Effector memory CD4-positive, alpha-beta T cell (primary cell): ENCODE results near the gene PLGRKT.
"Not testable (repeated sequence)": the region's sequence is repeated elsewhere in the genome, so short reads cannot be mapped to it uniquely, and the experiment has no call there.

ENCODE experiments used
- DNase-seq, 3 donors: peaks; one replicate each; pipeline ENCODE4 v3.0.0-alpha.2; 2020
- H3K27ac ChIP-seq: 2 replicates; pipeline ENCODE4 v1.7.0; 2013; ENCODE audit warnings: mild to moderate bottlenecking, low read length, moderate library complexity; ENCODE audit not compliant: insufficient read depth, poor library complexity, severe bottlenecking
- H3K27me3 ChIP-seq: replicated peaks from 2 replicates; pipeline ENCODE4 v1.7.0; 2013; ENCODE audit warnings: mild to moderate bottlenecking, low read length; ENCODE audit not compliant: insufficient read depth, control insufficient read depth, poor library complexity, severe bottlenecking
- H3K36me3 ChIP-seq: 2 replicates; pipeline ENCODE4 v1.7.0; 2013; ENCODE audit warnings: mild to moderate bottlenecking, low read length, moderate library complexity; ENCODE audit not compliant: control insufficient read depth, insufficient read depth
- H3K4me1 ChIP-seq: 2 replicates; pipeline ENCODE4 v1.7.0; 2013; ENCODE audit warnings: low read length, mild to moderate bottlenecking; ENCODE audit not compliant: control insufficient read depth, insufficient read depth, poor library complexity, severe bottlenecking
- H3K4me3 ChIP-seq: 2 replicates; pipeline ENCODE4 v1.7.0; 2013; ENCODE audit warnings: low read length, low read depth, mild to moderate bottlenecking; ENCODE audit not compliant: insufficient read depth, poor library complexity, severe bottlenecking
- H3K9me3 ChIP-seq: 2 replicates; pipeline ENCODE4 v1.7.0; 2013; ENCODE audit warnings: mild to moderate bottlenecking, low read length, moderate library complexity; ENCODE audit not compliant: control insufficient read depth

Gene PLGRKT

GRCh38 chr9:5433841-5434810 is 3.6 kb downstream of the PLGRKT start:
- H3K27me3 ChIP-seq, DNase-seq, H3K4me3 ChIP-seq, H3K9me3 ChIP-seq, H3K27ac ChIP-seq, H3K36me3 ChIP-seq: not testable (repeated sequence)
- H3K4me1 ChIP-seq = peaks cover 11% of the 10 kb centered on the region

GRCh38 chr9:5433328-5433727 is 4.4 kb downstream of the PLGRKT start:
- not testable (repeated sequence) for H3K4me3 ChIP-seq, H3K27ac ChIP-seq, H3K4me1 ChIP-seq, DNase-seq, H3K9me3 ChIP-seq, H3K27me3 ChIP-seq, H3K36me3 ChIP-seq

GRCh38 chr9:5432890-5433289 is 4.8 kb downstream of the PLGRKT start:
- H3K4me1 ChIP-seq, H3K9me3 ChIP-seq, H3K4me3 ChIP-seq, H3K27ac ChIP-seq, DNase-seq, H3K27me3 ChIP-seq, H3K36me3 ChIP-seq: not testable (repeated sequence)

DNA sequence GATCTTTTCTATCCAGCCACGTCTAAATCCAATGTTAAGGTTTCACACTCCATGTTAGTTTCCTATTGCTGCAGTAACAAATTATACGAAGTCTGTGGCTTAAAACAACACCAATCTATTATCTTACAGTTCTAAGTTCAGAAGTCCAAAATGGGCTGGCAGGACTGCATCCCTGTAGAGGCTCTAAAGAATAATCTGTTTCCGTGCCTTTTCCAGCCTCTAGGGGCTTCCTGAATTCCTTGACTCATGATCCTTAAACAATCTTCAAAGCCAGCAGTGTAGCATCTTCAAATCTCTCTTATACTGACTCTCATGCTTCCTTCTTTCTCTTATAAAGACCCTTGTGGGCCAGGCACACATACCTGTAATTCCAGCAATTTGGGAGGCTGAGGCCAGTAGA is 6.8 kb downstream of the PLGRKT start:
- peaks cover 7% of the 10 kb centered on the region for H3K36me3 ChIP-seq
- no peak overlapping the region for H3K4me3 ChIP-seq
- H3K27me3 ChIP-seq = no peaks in the 10 kb centered on the region
- H3K27ac ChIP-seq = no peak overlapping the region
- H3K9me3 ChIP-seq = no peaks in the 10 kb centered on the region
- no peaks in the 10 kb centered on the region for H3K4me1 ChIP-seq
- DNase-seq = no peak

DNA sequence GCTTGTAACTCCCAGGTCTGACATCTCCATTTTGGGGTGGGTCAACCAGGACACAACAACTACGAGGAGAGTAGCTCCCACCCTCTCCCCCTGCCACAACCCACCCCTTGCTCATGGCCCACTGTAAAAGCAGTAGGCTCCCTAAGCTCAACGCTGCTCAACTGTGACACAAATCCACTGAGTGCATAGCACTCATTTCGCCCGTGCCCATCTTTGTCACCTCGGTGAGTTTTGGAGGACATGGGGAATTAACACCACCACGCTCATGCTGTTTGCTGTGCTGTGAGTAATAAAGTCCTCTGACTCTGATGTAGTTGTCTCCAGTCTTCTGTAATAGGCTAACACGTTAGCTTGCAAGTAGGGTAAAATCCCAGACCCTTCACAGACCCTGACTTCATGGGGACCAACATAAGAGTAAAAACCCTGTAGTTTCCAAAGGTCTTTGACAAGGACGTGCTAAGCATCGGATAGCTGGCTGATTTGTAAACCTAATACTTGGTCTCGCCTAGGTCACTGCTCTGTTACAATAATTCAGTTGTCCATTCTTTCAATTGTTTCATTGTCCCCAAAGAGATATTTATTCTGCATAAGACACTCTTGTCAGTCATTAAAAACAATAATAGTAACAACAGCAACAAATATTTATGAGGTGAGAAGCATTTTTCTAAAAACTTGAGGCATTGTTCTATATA is 7.7 kb downstream of the PLGRKT start:
- Histone ChIP-seq H3K4me1 (no peaks in the 10 kb centered on the region), H3K9me3 (no peaks in the 10 kb centered on the region), H3K27ac (no peak overlapping the region), H3K27me3 (no peaks in the 10 kb centered on the region), H3K36me3 (peaks cover 7% of the 10 kb centered on the region), H3K4me3 (no peak overlapping the region)
- DNase-seq = no peak

DNA sequence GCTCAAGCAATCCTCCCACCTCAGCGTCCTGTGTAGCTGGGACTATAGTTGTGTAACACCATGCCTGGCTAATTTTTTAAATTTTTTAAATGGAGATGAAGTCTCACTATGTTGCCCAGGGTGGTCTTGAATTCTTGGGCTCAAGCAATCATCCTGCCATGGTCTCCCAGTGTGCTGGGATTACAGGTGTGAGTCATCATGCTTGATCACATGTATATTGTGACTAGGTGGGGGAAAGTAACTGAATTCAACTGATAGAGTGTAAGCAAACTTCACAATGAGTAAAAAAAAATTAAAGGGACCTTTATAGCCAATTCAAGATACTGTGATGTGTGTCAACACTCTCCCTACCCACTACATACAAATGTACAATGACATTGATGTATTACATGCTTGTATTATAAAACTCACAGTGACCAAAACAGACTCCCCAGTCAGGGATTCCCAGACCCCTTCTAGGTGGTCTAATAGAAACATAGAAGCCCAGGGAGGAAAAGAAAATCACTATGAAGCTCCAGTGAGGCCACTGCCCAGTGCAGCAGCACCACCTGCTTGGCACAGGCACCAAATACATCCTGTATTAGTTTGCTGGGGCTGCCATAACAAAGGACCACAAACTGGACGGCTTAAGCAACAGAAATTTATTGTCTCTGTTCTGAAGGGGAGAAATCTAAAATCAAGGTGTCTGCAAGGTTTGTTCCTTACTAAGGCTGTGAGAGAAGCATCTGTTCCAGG is 8.8 kb downstream of the PLGRKT start:
- no peaks in the 10 kb centered on the region for H3K4me1 ChIP-seq
- H3K27me3 ChIP-seq = no peaks in the 10 kb centered on the region
- peaks cover 4% of the 10 kb centered on the region for H3K36me3 ChIP-seq
- no peak overlapping the region for H3K4me3 ChIP-seq
- H3K9me3 ChIP-seq = no peaks in the 10 kb centered on the region
- no peak for DNase-seq
- H3K27ac ChIP-seq = no peak overlapping the region

GRCh38 chr9:5428172-5428571 is 9.6 kb downstream of the PLGRKT start:
- Histone ChIP-seq H3K9me3 (no peaks in the 10 kb centered on the region), H3K4me1 (no peaks in the 10 kb centered on the region), H3K4me3 (no peak overlapping the region), H3K27ac (no peak overlapping the region), H3K36me3 (peaks cover 4% of the 10 kb centered on the region), H3K27me3 (no peaks in the 10 kb centered on the region)
- no peak for DNase-seq

DNA sequence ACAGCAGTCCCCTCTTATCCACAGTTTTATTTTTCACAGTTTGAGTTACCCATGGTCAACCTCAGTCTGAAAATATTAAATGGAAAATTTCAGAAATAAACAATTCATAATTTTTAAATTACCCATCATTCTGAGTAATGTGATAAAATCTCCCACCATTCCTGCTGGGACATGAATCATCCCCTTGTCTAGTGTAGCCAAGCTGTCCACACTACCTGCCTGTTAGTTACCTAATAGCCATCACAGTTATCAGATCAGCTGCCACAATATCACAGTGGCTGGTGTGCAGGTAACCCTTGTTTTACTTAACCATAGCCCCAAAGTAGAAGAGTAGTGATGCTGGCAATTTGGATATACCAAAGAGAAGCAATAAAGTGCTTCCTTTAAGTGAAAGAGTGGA is 10.7 kb downstream of the PLGRKT start:
- DNase-seq = no peak
- Histone ChIP-seq H3K27me3 (no peaks in the 10 kb centered on the region), H3K36me3 (peaks cover 1% of the 10 kb centered on the region), H3K4me3 (no peak overlapping the region), H3K4me1 (no peaks in the 10 kb centered on the region), H3K27ac (no peak overlapping the region), H3K9me3 (no peaks in the 10 kb centered on the region)

GRCh38 chr9:5425006-5425628 is 12.6 kb downstream of the PLGRKT start:
- no peak for DNase-seq
- Histone ChIP-seq H3K27me3 (no peaks in the 10 kb centered on the region), H3K36me3 (no peaks in the 10 kb centered on the region), H3K4me1 (no peaks in the 10 kb centered on the region), H3K9me3 (no peaks in the 10 kb centered on the region), H3K4me3 (no peak overlapping the region), H3K27ac (no peak overlapping the region)
